Measurements from ENCODE around the gene TIRAP.
A peak's percentile ranks its signal among the peaks of the same experiment; 100 is the strongest.

The TIRAP gene

DNA sequence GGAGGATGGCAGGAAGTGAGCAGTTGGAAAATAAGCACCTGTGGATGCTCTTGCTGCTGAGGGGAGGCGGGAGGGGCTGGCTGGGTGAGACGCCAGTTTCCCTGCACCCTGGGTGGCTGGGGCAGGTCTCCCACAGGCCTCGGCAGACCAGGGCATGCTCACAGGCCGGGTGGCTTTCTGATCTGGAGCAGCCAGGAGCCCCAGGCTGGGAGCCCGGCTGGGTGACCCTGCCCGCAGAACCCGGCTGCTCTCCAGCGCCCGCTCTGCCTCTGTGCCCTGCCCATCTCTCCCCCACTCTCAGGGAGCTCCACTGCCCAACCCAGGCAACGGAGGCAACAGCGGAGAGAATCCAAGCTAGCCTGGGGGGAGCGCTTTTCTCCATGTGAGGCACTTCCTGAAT lies 45.6 kb downstream of the TIRAP start:
- no peak for DNase-seq

- DNase-seq, result no peak
Observed at GRCh38 chr11:126328938-126329643, 46.2 kb downstream of the TIRAP start.

DNA sequence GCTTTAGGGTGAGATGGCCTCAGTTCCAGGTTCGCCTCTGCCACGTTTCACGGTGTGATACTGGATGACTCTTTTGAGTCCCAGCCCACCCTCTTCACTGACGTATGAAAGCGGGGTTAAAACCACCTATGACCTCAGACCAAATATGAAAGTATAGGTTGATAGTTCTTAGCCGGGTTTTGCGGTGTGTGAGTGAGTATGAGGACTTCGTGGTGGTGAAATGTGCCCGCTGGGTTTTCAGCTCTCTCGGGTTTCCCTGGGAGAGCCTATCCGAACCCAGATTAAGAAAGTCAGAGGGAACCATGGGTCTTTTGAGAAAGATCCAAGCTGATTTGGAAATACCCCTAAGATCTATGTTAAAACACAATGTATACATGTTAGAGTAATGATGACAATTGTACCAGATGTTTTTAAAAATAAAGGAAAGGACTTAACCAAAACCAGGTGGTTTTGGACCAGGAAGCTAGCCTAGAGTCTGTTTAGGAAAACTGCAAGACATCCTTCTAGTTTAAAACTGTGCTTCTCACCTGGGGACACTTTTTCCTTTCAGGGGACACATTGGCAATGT lies 46.8 kb downstream of the TIRAP start:
- DNase-seq, result no peak

- DNase-seq, result no peak
Observed at GRCh38 chr11:126331286-126331685, 48.4 kb downstream of the TIRAP start.

GRCh38 chr11:126332221-126332711 lies 49.4 kb downstream of the TIRAP start:
- no peak for DNase-seq

DNA sequence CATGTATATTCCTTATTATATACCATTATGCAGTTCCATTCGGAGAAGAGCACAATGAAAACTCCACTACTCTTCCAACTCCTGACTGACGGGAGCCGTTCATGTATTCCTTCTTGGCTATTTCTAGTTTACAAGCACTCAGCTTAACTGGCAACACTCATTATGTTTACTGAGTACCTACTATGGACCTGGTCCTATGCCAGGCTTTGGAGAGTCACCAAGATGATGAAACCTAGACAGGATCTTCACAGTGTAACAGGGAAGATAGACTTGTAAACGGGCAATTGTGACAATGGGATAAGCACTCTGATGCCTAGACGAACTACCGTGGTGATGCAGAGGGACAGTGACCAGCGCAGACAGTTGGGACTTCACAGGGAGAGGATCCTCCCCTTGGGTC lies 50.2 kb downstream of the TIRAP start:
- DNase-seq, result no peak

- peak; percentile 82 for DNase-seq
Observed at GRCh38 chr11:126334659-126335462, 52.0 kb downstream of the TIRAP start.

- DNase-seq, result no peak
Observed at GRCh38 chr11:126335463-126335760, 52.5 kb downstream of the TIRAP start.

DNA sequence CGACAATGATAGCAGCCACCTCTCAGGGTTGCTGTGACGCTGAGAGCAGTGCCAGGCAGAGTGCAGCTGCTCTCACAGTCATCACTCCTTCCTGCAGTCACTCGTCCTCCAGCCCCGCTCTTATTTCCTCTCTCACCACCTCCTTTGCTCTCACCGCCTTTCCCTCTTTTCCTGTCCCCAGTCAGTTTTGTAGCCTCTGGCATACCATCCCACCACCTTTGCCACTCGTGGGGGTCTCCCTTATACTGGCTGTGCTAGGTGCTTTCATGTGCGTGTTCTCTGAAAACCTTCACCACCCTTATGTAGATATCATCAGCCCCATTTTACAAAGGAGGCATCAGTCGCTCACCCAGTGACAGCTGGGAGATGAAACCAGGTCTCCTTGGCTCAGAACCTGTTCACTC lies 53.2 kb downstream of the TIRAP start:
- no peak for DNase-seq

DNA sequence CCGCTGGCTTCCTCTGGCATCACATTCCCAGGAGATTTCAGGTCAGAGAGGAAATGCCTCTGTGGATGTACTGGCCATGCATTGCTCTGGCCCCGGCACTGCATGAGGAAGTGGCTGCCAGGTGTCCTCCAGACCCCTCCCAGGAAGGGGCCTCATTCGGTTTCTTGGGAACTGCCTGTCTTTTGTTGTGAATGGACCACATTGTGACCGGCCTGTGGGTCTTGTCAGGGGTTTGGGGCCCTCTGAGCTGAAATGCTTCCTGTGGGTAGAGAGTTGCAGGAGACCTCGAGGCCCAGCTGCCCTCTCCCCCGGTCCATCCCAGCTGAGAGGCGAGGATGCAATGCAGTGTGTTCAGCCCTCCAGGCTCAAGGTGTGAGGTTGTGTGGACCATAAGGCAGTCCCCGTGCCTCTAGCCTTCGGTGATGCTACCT lies 53.8 kb downstream of the TIRAP start:
- DNase-seq, result peak; percentile 75

GRCh38 chr11:126337126-126337473 lies 54.2 kb downstream of the TIRAP start:
- DNase-seq, result no peak

GRCh38 chr11:126337474-126338241 lies 54.8 kb downstream of the TIRAP start:
- peak; percentile 59 for DNase-seq

DNA sequence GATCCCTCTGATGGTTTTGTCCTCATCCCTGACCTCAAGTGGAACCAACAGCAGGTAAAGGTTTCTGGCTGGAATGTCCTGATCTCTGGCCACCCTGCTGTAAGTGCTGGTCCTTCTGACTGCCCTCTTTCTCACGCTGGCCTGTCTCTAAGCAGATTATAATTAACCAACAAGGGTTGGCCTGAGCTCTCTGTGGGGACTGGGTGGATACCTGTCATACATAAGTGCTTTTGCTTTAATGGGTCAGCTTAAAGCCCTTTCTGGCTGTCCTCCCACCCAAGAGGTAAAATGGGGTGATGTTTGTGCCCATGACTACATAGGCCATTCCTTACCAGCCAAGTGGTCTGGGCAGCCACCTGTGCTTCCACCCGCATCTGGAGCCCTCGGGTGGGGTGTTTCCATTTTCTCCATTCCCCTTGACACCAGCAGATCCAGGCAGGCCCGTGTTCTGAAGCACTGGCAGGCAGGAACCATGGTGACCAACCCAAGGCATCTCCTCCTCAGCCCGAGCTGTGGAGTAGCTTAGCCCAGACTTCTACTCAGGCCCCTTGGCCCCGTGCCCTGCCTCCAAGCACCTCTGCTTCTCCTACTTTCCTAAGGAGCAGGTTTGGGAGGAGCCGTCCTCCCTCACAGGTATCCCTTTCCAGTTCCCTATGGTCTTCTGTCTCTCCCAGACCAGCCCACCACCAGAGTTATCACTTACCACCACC lies 55.6 kb downstream of the TIRAP start:
- no peak for DNase-seq

- no peak for DNase-seq
Observed at GRCh38 chr11:126339073-126339862, 56.4 kb downstream of the TIRAP start.

DNA sequence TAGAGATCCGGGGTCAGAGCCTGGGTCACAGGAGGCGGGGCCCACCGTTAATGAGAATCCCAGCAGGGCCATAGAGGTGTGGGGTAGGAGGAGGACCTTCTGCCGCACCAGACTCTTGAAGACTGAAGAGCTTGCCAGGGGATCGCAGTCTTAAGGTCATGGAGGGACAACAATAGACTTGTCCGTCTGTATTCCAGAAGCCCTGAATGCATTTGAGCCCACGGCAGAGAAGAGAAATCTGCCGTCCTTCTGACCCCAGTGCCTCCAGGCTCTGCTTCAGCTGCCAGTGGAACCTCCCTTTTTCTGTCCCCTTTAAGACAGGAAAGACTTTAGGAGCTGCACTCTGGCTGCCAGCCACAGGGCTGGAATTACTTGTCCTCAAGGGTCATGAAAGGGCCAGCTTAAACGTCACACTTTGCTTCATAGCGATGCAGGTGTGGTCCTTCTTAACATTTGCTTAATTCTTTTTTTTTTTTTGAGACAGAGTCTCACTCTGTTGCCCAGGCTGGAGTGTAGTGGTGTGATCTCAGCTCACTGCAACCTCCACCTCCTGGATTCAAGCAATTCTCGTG lies 57.1 kb downstream of the TIRAP start:
- no peak for DNase-seq

DNA sequence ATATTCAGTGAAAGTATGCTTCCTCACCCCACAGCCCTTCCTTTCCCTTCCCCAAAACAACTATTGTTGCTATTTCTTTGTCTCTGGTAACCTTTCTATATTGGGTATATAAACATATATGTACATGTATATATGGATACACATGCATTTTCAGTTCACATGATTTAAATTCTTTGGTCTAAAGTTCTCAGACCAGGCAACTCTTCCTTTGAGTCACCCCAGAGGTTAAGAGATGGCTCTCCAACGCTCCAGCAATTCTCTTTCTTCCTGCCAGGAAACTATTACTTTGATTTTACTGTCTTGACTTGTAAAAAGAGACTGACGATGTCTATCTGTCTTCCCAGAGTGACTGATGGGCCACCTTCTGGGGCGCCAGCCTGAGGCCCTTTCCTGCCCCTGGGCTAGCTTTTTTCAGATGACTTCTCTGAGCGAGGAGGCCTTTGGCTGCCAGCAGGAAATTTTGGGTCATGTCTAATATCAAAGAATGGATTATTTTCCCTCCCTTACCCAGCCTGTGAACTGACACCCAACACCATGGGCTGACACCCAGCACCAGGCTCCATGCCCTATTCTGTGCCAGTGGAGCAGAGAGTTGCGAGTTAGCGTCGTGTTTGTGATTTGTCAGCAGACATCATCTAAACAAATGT lies 58.2 kb downstream of the TIRAP start:
- DNase-seq, result peak; percentile 56

- peak; percentile 86 for DNase-seq
Observed at GRCh38 chr11:126341760-126342161, 58.9 kb downstream of the TIRAP start.

- DNase-seq, result no peak
Observed at GRCh38 chr11:126343051-126343450, 60.2 kb downstream of the TIRAP start.
